Naive thymus-derived CD8-positive, alpha-beta T cell (primary cell): ENCODE results near the gene CD8B2. TPM values are rescaled to one million over a fixed set of nuclear protein-coding genes. Genes with fewer than 3 reads are reported as not detected.

Experiments used
- ATAC-seq, 2 donors: fragments of 150-1000 bp; cut with Tn5 transposase in 1 of 2; sonication (Bioruptor Pico), chemical (Tn5 transposase) in 1 of 2; 1 replicate in 1 of 2; 2 replicates in 1 of 2; pipeline ENCODE4 v1.10.0; 2021; ENCODE audit warnings: mild to moderate bottlenecking in 2 of 2, moderate library complexity in 2 of 2
- POLR2A ChIA-PET: fragments of 350-600 bp; sonication (Branson Sonifier 250); formaldehyde crosslinking; loops from one replicate; lab custom pipeline; 2021; ENCODE audit warnings: antibody characterized with exemption; lab: Charles Lee
- DNase-seq, 10 donors: peaks; one replicate each; pipeline versions ENCODE4 v3.0.0 to v3.0.0-alpha.2; 2020 to 2022
- H3K27ac Mint-ChIP-seq, 10 donors: one replicate each; pipeline ENCODE4 v1.8.0; 2020 to 2022; ENCODE audit warnings: mild to moderate bottlenecking in 10 of 10, mixed read lengths in 10 of 10, moderate library complexity in 4 of 10, inconsistent platforms in 1 of 10
- H3K27me3 Mint-ChIP-seq, 5 donors: one replicate each; pipeline ENCODE4 v1.8.0; 2021 to 2022; ENCODE audit warnings: mixed read lengths in 5 of 5
- H3K36me3 Mint-ChIP-seq, 3 donors: one replicate each; pipeline ENCODE4 v1.8.0; 2020 to 2022; ENCODE audit warnings: mixed read lengths in 3 of 3, mild to moderate bottlenecking in 2 of 3, inconsistent platforms in 1 of 3
- H3K4me1 Mint-ChIP-seq, 4 donors: one replicate each; pipeline ENCODE4 v1.8.0; 2021 to 2022; ENCODE audit warnings: mixed read lengths in 4 of 4
- H3K4me3 Mint-ChIP-seq, 10 donors: one replicate each; pipeline ENCODE4 v1.8.0; 2020 to 2022; ENCODE audit warnings: mild to moderate bottlenecking in 10 of 10, mixed read lengths in 10 of 10, moderate library complexity in 6 of 10, inconsistent platforms in 1 of 10
- H3K9me3 Mint-ChIP-seq, 9 donors: one replicate each; pipeline ENCODE4 v1.8.0; 2020 to 2022; ENCODE audit warnings: mixed read lengths in 9 of 9, mild to moderate bottlenecking in 3 of 9, inconsistent platforms in 1 of 9, moderate library complexity in 1 of 9
- polyA plus RNA-seq, 3 donors: library from polyadenylated mRNA; unstranded; fragments of 300-500 nt; fragmentation: Illumina TruSeq; gene quantifications; one replicate each; pipeline ENCODE4 v1.2.3, GENCODE V29; 2021
- total RNA-seq, 8 experiments: library from RNA in 2 of 8; stranded (reverse) in 2 of 8; gene quantifications; one replicate each; pipeline ENCODE4 v1.2.3 and lab custom pipeline; 2021 to 2026

The CD8B2 gene
- total and polyA plus RNA-seq, 5 experiments from 2014 or later, result 13.1 to 32.6 (median 22.9) TPM

DNA sequence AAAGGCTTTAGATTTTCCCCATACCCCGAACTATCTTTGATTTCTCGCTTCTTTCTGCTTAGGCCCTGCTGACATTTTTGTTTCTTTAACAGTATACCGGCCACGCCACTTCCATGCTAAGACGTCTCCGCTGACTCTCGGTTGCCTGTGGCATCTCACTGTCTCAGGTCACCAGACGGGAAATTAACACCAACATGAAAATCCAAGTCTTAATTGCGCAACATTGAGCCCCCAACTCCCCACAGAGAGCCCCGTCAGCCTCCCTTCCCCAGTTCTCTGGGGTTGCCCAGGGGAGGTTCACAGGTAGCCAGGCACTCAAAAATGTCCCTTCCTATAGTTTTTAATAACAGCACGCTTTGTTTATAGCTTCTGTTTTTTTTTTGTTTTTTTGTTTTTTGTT is 30.2 kb downstream of the CD8B2 start:
- H3K9me3 Mint-ChIP-seq, result no peaks in the 10 kb centered on the region
- no peak overlapping the region for H3K27ac Mint-ChIP-seq
- ATAC-seq (no peak), DNase-seq (no peak)
- POLR2A ChIA-PET, result no interaction called here
- H3K27me3 Mint-ChIP-seq, result peaks cover 0 to 4% (median 0%) of the 10 kb centered on the region in 5 donors
- no peak overlapping the region for H3K4me3 Mint-ChIP-seq
- H3K36me3 Mint-ChIP-seq, result no peaks in the 10 kb centered on the region
- peaks cover 3 to 5% (median 4%) of the 10 kb centered on the region in 4 donors for H3K4me1 Mint-ChIP-seq

DNA sequence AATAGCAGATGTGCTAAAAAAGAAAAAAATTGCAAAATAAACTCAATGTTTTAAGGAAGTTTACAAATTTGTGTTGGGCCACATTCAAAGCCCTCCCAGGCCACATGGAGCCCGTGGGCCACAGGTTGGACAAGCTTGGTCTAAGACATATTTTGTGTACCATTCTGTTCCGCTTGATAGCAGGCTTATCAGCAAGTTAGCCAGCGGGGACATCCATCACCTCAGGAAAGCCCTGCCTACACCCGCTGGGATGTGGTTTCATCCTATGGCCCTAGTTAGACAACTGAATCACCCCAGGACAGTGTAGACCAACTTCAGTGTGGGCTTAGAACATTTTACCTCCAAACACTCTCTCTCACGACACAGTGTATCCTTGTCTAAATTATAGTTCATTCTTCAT is 32.6 kb downstream of the CD8B2 start:
- DNase-seq, result no peak
- Mint-ChIP-seq H3K36me3 (peaks cover 0 to 11% (median 6%) of the 10 kb centered on the region in 3 donors), H3K9me3 (peaks cover 0 to 18% (median 8%) of the 10 kb centered on the region in 9 donors), H3K27me3 (peaks cover 0 to 4% (median 0%) of the 10 kb centered on the region in 5 donors), H3K27ac (no peak overlapping the region), H3K4me3 (no peak overlapping the region), H3K4me1 (peaks cover 0 to 5% (median 0%) of the 10 kb centered on the region in 4 donors)
- POLR2A ChIA-PET, result no interaction called here
- no peak for ATAC-seq

DNA sequence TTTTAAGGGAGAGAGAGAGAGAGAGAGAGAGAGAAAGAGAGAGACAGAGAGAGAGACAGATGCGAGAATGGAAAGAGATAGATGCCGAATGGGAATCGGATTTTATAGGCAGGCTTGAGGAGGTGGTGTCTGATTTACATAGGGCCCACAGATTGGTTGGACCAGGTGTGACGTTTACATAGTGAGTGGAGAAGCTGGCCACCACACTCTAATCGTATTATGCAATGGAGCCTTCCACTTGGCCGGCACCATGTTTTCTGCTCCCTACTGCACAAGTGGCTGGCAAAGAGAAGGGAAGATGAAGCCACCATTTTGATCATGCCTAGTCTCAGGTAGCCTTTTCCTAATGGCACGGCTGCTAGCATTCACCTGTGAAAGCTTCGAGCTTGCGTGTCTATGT is 33.9 kb downstream of the CD8B2 start:
- POLR2A ChIA-PET, result no interaction called here

DNA sequence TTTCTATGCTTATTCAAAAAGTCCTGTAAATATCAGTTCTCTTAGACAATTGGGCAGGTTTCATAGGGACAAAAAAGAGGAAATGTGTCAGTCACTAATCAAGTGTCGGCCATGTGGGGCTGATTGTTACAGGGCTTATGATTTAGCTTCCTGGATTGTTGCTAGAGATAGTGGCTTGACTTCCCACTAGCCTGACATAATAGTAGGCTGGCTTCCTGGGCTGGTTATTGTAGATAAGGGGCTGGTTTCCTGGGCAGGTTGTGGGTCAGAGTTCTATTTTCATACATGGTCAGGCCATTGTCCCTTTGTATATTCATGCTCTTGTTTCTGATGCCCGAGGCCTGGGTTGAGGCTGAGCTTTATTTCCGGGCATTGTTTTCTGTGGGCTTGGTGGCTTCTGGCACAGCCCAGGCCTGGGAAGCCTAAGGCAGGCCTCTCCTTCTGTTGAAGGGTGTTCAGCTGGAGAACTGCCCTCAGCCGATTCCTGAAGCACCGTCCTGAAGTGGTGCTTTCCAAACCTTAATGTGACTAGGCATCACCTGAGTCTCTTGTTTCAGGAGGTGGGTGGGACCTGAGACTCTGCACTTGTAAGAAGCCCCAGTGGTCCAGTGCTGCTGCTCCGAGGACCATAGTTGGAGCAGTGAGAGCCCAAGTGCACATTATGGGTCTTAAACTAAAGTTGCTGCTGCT is 37.0 kb downstream of the CD8B2 start:
- ATAC-seq (no peak), DNase-seq (no peak)
- H3K9me3 Mint-ChIP-seq, result peaks cover 0 to 23% (median 11%) of the 10 kb centered on the region in 9 donors
- POLR2A ChIA-PET, result no interaction called here
- no peak overlapping the region for H3K4me3 Mint-ChIP-seq
- H3K36me3 Mint-ChIP-seq, result peaks cover 0 to 13% (median 9%) of the 10 kb centered on the region in 3 donors
- peaks cover 0 to 2% (median 0%) of the 10 kb centered on the region in 5 donors for H3K27me3 Mint-ChIP-seq
- H3K4me1 Mint-ChIP-seq, result no peaks in the 10 kb centered on the region
- no peak overlapping the region for H3K27ac Mint-ChIP-seq

More for the DNA sequence above, 33.9 kb downstream of the CD8B2 start:
- Mint-ChIP-seq H3K27me3 (peaks cover 0 to 4% (median 0%) of the 10 kb centered on the region in 5 donors), H3K36me3 (peaks cover 0 to 13% (median 9%) of the 10 kb centered on the region in 3 donors), H3K4me1 (peaks cover 0 to 3% (median 0%) of the 10 kb centered on the region in 4 donors), H3K9me3 (peaks cover 0 to 23% (median 11%) of the 10 kb centered on the region in 9 donors), H3K27ac (peak overlapping the region in 1 of 10 donors; percentile 27), H3K4me3 (no peak overlapping the region)
- DNase-seq, result no peak
- no peak for ATAC-seq

DNA sequence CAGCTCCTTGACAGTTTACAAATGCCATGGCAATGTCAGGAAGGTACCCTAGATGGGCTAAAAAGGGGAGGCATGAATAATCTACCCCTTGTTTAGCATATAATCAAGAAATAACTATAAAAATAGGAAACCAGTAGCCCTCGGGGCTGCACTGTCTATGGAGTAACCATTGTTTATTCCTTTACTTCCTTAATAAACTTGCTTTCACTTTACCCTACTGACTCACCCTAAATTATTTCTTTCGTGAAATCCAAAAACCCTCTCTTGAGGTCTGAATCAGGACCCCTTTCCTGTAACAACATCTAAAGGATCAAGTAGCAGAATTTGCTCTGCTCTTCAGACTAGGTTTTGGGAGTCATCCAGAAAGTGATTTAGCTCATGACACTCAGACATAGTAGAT is 43.7 kb downstream of the CD8B2 start:
- no peaks in the 10 kb centered on the region for H3K36me3 Mint-ChIP-seq
- no peak overlapping the region for H3K4me3 Mint-ChIP-seq
- ATAC-seq (no peak), DNase-seq (no peak)
- H3K9me3 Mint-ChIP-seq, result no peaks in the 10 kb centered on the region
- H3K27ac Mint-ChIP-seq, result no peak overlapping the region
- POLR2A ChIA-PET, result no interaction called here
- peaks cover 0 to 9% (median 1%) of the 10 kb centered on the region in 5 donors for H3K27me3 Mint-ChIP-seq
- H3K4me1 Mint-ChIP-seq, result no peaks in the 10 kb centered on the region

DNA sequence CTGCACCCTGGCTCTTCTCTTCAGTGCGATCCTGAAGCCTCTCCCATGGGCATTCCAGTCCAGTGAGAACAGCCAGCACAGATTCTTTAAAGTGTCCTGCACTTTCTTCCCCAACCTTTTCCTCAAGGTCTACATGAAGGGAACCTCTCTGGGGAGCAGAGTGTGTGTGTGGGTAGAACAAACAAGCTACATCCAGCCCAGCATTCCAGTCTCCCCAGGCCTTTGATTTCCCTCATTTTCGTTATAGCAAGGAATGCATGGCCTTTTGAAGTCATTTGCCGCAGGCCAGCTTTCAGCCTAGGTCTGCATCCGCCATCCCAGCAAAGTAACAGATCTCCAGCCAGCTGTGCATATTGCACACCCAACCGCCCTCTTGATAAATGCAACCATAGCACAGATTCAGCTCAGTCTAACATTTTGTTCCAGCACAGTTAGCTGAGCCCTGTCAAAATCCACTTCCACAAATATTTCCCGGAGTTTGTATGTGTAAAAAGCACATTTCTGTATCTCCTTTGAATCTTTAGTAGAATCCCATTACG is 44.6 kb downstream of the CD8B2 start:
- H3K9me3 Mint-ChIP-seq, result no peaks in the 10 kb centered on the region

DNA sequence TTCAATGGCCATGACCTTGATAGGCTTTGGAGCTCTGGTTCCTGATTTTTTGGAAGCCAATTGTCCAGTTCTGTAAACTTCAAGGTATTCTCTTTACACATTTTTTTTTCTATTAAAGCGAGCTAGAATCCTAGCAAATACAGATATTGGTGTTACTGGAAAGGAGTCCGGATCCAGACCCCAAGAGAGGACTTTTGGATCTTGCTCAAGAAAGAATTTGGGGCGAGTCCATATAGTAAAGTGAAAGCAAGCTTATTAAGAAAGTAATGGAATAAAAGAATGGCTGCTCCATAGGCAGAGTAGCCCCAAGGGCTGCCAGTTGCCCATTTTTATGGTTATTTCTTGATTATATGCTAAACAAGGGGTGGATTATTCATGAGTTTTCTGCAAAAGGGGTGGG is 45.1 kb downstream of the CD8B2 start:
- H3K27ac Mint-ChIP-seq, result no peak overlapping the region
- POLR2A ChIA-PET, result interaction anchor here (0.6 to 1.1 kb wide), 2 partner anchors 18 to 1213 kb away, joined by 3 to 4 read pairs; no protein-coding TSS in a partner anchor
- no peaks in the 10 kb centered on the region for H3K9me3 Mint-ChIP-seq
- DNase-seq, result no peak
- H3K36me3 Mint-ChIP-seq, result no peaks in the 10 kb centered on the region
- peaks cover 0 to 2% (median 0%) of the 10 kb centered on the region in 4 donors for H3K4me1 Mint-ChIP-seq
- peaks cover 0 to 9% (median 1%) of the 10 kb centered on the region in 5 donors for H3K27me3 Mint-ChIP-seq
- H3K4me3 Mint-ChIP-seq, result no peak overlapping the region
- no peak for ATAC-seq

More for the DNA sequence above, 44.6 kb downstream of the CD8B2 start:
- POLR2A ChIA-PET, result interaction anchor here (0.6 to 1.1 kb wide), 2 partner anchors 18 to 1212 kb away, joined by 3 to 4 read pairs; no protein-coding TSS in a partner anchor
- H3K36me3 Mint-ChIP-seq, result no peaks in the 10 kb centered on the region
- no peak overlapping the region for H3K4me3 Mint-ChIP-seq
- DNase-seq (no peak), ATAC-seq (no peak)
- peaks cover 0 to 2% (median 0%) of the 10 kb centered on the region in 4 donors for H3K4me1 Mint-ChIP-seq
- H3K27ac Mint-ChIP-seq, result no peak overlapping the region
- peaks cover 0 to 9% (median 1%) of the 10 kb centered on the region in 5 donors for H3K27me3 Mint-ChIP-seq

DNA sequence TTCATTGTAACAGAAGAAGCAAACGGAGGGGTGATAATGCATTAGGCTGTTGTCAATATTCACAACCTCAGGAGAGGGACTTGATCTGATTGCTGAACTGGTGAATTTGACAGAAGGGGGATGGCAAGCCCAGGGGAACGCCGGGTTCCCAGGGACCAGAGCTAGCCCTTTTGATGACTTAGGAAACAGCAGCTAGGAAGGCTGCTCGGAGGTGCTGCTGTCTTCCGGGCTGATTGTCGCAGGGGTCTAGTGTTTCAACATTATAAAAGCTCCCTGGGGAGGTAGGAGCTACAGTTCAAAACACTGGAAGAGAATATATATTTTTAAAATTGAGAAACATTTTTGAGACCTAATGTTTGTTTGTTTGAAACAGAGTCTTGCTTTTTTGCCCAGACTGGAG is 47.3 kb downstream of the CD8B2 start:
- Mint-ChIP-seq H3K36me3 (no peaks in the 10 kb centered on the region), H3K4me1 (peaks cover 0 to 2% (median 0%) of the 10 kb centered on the region in 4 donors), H3K4me3 (no peak overlapping the region), H3K9me3 (no peaks in the 10 kb centered on the region), H3K27ac (peak overlapping the region in 1 of 10 donors; percentile 53), H3K27me3 (peaks cover 0 to 9% (median 1%) of the 10 kb centered on the region in 5 donors)
- DNase-seq (no peak), ATAC-seq (no peak)
- POLR2A ChIA-PET, result no interaction called here

DNA sequence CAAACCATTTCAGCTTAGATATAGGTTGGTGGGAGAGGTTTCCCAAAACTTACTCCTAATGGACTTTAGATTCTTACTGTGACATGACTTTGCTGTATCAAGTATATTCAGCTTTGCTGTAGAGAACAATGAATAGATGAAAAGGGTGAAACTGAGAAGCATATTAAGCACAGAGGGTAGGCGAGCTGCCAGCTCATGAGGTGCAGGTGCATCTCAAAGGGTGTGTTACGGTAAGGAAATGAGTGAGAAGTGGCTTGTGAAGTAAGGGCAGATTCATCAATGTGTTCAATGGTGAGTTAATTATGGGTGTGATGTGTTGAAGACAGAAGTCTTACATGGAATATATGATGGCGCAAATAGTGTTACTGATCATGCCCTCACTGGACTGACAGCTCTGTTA is 49.3 kb downstream of the CD8B2 start:
- Mint-ChIP-seq H3K27me3 (peaks cover 0 to 9% (median 1%) of the 10 kb centered on the region in 5 donors), H3K4me1 (peaks cover 0 to 2% (median 0%) of the 10 kb centered on the region in 4 donors), H3K9me3 (no peaks in the 10 kb centered on the region), H3K36me3 (no peaks in the 10 kb centered on the region), H3K27ac (no peak overlapping the region), H3K4me3 (no peak overlapping the region)
- DNase-seq (no peak), ATAC-seq (no peak)
- POLR2A ChIA-PET, result no interaction called here

DNA sequence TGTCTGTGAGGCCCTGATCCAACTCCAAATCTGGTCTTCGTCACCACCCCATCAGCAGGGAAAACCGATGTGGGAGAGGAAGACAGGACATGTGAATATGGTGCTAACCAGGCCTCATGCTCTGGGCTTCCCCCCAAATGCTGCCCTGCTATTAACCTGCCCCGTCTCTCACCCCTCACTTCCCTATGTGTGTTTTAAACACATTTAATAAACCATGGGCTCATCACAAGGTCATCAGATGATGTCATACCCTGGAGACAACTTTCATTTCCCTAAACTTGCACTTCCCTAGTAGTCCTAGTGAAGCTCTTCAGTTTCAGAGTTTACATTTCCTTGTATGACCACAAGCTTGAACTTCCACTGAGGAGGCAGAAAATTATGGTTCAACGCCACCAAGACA is 49.9 kb downstream of the CD8B2 start:
- DNase-seq (no peak), ATAC-seq (no peak)
- peaks cover 0 to 9% (median 1%) of the 10 kb centered on the region in 5 donors for H3K27me3 Mint-ChIP-seq
- peaks cover 0 to 2% (median 0%) of the 10 kb centered on the region in 4 donors for H3K4me1 Mint-ChIP-seq
- no peaks in the 10 kb centered on the region for H3K9me3 Mint-ChIP-seq
- POLR2A ChIA-PET, result no interaction called here
- no peak overlapping the region for H3K27ac Mint-ChIP-seq
- H3K4me3 Mint-ChIP-seq, result no peak overlapping the region
- H3K36me3 Mint-ChIP-seq, result no peaks in the 10 kb centered on the region

DNA sequence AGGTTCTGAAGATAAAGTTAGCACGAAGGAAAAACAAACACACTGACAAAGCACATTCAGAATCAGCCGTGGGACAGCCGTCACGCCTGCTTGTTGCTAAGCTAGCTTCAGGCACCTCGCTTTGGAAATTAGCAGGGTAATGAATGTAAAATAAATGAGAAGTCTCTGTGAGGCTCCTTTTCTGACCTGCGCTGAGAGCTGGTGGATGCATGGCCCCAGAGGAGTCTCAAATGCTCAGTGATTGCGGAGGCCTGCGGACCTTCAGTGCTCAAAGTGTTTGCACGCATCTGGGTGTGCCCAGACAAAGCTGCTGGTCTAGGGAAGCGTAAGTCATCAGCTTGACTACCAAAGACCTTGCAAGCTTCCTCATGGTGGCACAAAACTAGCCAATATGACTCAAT is 50.6 kb downstream of the CD8B2 start:
- no peak overlapping the region for H3K27ac Mint-ChIP-seq
- H3K4me1 Mint-ChIP-seq, result peaks cover under 1 to 3% (median 2%) of the 10 kb centered on the region in 4 donors
- H3K9me3 Mint-ChIP-seq, result no peaks in the 10 kb centered on the region
- POLR2A ChIA-PET, result no interaction called here
- ATAC-seq, result no peak
- no peaks in the 10 kb centered on the region for H3K36me3 Mint-ChIP-seq
- peaks cover 0 to 10% (median 3%) of the 10 kb centered on the region in 5 donors for H3K27me3 Mint-ChIP-seq
- no peak overlapping the region for H3K4me3 Mint-ChIP-seq
- DNase-seq, result no peak

DNA sequence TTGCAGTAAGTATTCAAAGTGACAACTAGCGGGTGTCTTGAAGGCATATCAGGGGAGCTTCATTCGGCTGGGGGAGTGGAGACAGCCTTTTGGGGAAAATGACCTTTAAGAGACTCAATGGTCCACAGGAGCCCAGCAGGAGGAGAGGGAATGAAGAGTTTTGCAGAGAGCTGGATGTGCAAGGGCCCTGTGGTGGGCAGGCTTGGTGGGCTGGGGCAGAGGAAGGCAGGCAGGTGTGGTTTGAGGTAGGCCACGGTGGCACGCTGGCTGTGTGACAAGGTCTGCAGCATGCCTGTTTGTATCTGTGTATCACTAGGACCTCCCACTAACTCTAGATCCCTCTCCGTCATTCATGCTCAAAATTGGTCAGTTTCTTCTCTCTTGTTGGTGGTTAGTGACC is 53.7 kb downstream of the CD8B2 start:
- Mint-ChIP-seq H3K36me3 (no peaks in the 10 kb centered on the region), H3K4me3 (no peak overlapping the region), H3K27me3 (peaks cover 5 to 15% (median 10%) of the 10 kb centered on the region in 5 donors), H3K9me3 (no peaks in the 10 kb centered on the region), H3K4me1 (peaks cover 2 to 6% (median 3%) of the 10 kb centered on the region in 4 donors), H3K27ac (no peak overlapping the region)
- POLR2A ChIA-PET, result no interaction called here
- DNase-seq (no peak), ATAC-seq (no peak)

DNA sequence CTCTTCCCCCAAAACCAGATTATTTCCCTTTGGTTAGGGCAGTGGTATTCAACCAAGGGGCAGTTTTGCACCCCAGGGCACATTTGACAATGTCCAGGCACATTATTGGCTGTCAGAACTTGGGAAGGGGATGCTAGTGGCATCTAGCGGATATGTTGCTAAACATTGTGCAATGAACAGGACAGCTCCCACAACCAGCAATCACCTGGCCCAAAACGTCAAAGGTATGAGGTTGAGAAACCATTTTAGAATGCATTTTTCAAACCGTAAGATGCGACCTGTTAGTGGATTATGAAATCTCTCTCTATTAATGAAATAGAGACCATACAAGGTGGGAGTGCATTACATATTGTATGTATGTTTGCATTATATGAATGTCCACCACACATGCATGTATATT is 54.2 kb downstream of the CD8B2 start:
- ATAC-seq (no peak), DNase-seq (no peak)
- H3K9me3 Mint-ChIP-seq, result no peaks in the 10 kb centered on the region
- POLR2A ChIA-PET, result no interaction called here
- H3K4me3 Mint-ChIP-seq, result no peak overlapping the region
- H3K4me1 Mint-ChIP-seq, result peaks cover 2 to 6% (median 3%) of the 10 kb centered on the region in 4 donors
- H3K27ac Mint-ChIP-seq, result no peak overlapping the region
- H3K36me3 Mint-ChIP-seq, result no peaks in the 10 kb centered on the region
- H3K27me3 Mint-ChIP-seq, result peaks cover 5 to 16% (median 10%) of the 10 kb centered on the region in 5 donors
